Immature natural killer cell (primary cell): ENCODE results near the gene KIRREL3. TPM values are rescaled to one million over a fixed set of nuclear protein-coding genes. Genes with fewer than 3 reads are reported as not detected.

Experiments
- DNase-seq, 3 donors: peaks; one replicate each; pipeline ENCODE4 v3.0.0; 2022; ENCODE audit warnings: mixed read lengths in 1 of 3
- H3K27ac Mint-ChIP-seq, 6 donors: one replicate each; pipeline ENCODE4 v1.8.0; 2020; ENCODE audit warnings: mixed read lengths in 6 of 6, mild to moderate bottlenecking in 5 of 6, inconsistent platforms in 4 of 6, moderate library complexity in 3 of 6
- H3K27me3 Mint-ChIP-seq, 3 donors: one replicate each; pipeline ENCODE4 v1.8.0; 2020 to 2021; ENCODE audit warnings: low read depth in 3 of 3, mild to moderate bottlenecking in 3 of 3, mixed read lengths in 3 of 3, moderate library complexity in 3 of 3, inconsistent platforms in 1 of 3
- H3K36me3 Mint-ChIP-seq, 3 donors: one replicate each; pipeline ENCODE4 v1.8.0; 2020; ENCODE audit warnings: mixed read lengths in 3 of 3, inconsistent platforms in 2 of 3, mild to moderate bottlenecking in 2 of 3
- H3K4me1 Mint-ChIP-seq, 2 donors: one replicate each; pipeline ENCODE4 v1.8.0; 2020; ENCODE audit warnings: inconsistent platforms in 2 of 2, mild to moderate bottlenecking in 2 of 2, mixed read lengths in 2 of 2, moderate library complexity in 1 of 2
- H3K4me3 Mint-ChIP-seq, 5 donors: one replicate each; pipeline ENCODE4 v1.8.0; 2020; ENCODE audit warnings: mild to moderate bottlenecking in 5 of 5, mixed read lengths in 5 of 5, inconsistent platforms in 3 of 5, moderate library complexity in 3 of 5
- H3K9me3 Mint-ChIP-seq, 6 donors: one replicate each; pipeline ENCODE4 v1.8.0; 2020; ENCODE audit warnings: mild to moderate bottlenecking in 6 of 6, mixed read lengths in 6 of 6, inconsistent platforms in 4 of 6, moderate library complexity in 3 of 6
- polyA plus RNA-seq, 3 donors: library from polyadenylated mRNA; unstranded; fragments of 300-500 nt; fragmentation: Illumina TruSeq; gene quantifications; one replicate each; pipeline ENCODE4 v1.2.3, GENCODE V29; 2021

Gene KIRREL3
- polyA plus RNA-seq, 3 donors from 2014 or later = 0.66 TPM; not detected in 2

DNA sequence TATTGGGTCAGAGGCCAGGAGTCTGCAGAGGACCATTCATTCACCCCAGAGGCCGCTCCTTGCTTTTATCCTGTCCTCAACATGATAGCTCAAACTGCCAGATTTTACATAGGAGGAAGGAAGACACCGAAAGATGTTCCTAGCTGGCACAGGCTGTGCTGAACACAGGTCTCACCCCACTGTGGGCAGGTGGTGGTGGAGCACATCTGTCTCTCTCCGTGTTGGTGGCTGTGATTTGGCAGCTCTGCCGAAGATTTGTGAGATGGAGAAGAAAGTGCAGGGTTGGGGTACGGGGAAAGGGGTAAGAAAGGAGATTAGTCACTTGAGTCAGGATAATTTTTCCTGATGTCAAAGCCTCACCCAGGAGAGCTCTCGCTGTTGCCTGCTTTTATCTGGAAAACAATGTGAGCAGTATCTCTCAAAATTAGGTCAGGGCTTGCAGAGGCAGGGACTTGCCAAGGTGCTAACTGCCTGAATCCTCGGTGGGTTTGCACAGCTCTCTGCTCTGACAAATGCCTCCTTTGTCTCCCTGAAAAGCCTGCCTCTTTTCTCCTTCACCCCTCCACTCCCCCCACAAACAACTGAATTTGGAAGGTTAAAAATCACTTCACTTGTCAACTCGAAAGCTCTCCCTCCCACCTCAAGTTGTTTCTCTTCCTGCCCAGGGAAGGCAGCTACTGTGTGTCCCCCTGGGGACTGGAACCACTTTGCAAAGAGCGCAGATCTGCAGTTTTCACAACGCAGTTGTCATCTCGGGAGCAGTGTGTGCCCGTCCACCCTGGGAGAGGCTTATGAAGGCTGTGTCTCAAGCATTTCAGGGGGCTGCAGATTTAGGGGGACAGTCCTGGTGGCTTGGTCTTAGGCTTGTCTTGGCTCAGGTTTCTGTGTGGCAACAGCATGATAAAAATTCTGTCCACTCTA lies 345.4 kb downstream of the KIRREL3 start:
- Mint-ChIP-seq H3K27ac (no peak overlapping the region), H3K4me3 (no peak overlapping the region), H3K27me3 (peaks cover 6 to 17% (median 8%) of the 10 kb centered on the region in 3 donors), H3K36me3 (no peaks in the 10 kb centered on the region), H3K9me3 (no peaks in the 10 kb centered on the region), H3K4me1 (no peaks in the 10 kb centered on the region)
- no peak for DNase-seq

DNA sequence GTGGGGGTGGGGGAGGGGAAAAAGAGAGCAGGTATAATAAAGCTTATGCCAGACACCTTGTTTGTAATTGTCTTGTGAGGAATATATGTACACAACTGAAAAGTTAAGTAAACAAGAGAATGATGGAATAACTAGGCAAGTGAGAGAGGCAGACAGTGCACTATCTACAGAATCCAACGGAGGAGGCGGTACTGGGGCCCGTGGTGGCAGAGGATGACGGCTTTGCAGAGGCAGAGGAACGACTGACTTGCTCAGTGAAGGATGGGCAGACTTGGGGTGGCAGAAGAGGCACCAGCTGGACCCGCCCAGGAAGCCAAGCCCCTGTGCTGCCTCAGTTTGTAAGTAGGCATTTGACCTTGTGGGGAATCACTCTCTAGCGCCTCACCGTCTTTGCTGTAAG lies 347.5 kb downstream of the KIRREL3 start:
- Mint-ChIP-seq H3K27me3 (peaks cover 6 to 18% (median 8%) of the 10 kb centered on the region in 3 donors), H3K4me3 (no peak overlapping the region), H3K4me1 (no peaks in the 10 kb centered on the region), H3K36me3 (no peaks in the 10 kb centered on the region), H3K27ac (no peak overlapping the region), H3K9me3 (no peaks in the 10 kb centered on the region)
- DNase-seq = no peak

- DNase-seq = no peak
- H3K27me3 Mint-ChIP-seq = peaks cover 0 to 9% (median 2%) of the 10 kb centered on the region in 3 donors
- H3K4me3 Mint-ChIP-seq = no peak overlapping the region
- H3K9me3 Mint-ChIP-seq = no peaks in the 10 kb centered on the region
- H3K4me1 Mint-ChIP-seq = no peaks in the 10 kb centered on the region
- no peak overlapping the region for H3K27ac Mint-ChIP-seq
- no peaks in the 10 kb centered on the region for H3K36me3 Mint-ChIP-seq
These were observed 352.8 kb downstream of the KIRREL3 start for GRCh38 chr11:126647735-126648134.

GRCh38 chr11:126646701-126647557 lies 353.6 kb downstream of the KIRREL3 start:
- no peaks in the 10 kb centered on the region for H3K36me3 Mint-ChIP-seq
- no peak overlapping the region for H3K4me3 Mint-ChIP-seq
- H3K9me3 Mint-ChIP-seq = no peaks in the 10 kb centered on the region
- no peaks in the 10 kb centered on the region for H3K4me1 Mint-ChIP-seq
- DNase-seq = no peak
- H3K27me3 Mint-ChIP-seq = peaks cover 0 to 4% (median 2%) of the 10 kb centered on the region in 3 donors
- H3K27ac Mint-ChIP-seq = no peak overlapping the region

- Mint-ChIP-seq H3K27me3 (peaks cover 0 to 3% (median 0%) of the 10 kb centered on the region in 3 donors), H3K27ac (no peak overlapping the region), H3K36me3 (no peaks in the 10 kb centered on the region), H3K9me3 (no peaks in the 10 kb centered on the region), H3K4me3 (no peak overlapping the region), H3K4me1 (no peaks in the 10 kb centered on the region)
- no peak for DNase-seq
These were observed 355.4 kb downstream of the KIRREL3 start for GRCh38 chr11:126645186-126645585.

DNA sequence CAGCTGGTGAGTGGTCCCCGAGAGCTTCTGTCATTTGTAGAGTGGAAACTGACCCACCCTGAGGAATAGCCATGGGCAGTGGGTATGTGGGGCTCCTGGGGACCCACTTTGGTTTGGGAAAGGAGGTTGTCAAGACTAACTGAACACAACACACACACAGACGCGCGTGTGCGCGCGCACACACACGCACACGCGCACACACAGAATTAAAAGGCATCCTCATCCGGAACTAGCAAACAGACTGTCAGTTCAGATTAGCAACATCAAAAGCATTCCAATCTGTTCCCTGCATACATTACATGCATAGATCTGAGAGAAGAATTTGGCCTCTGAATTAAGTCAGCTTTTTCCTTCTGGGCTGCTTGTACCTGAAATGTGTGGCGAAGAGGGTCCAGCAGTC lies 360.4 kb downstream of the KIRREL3 start:
- Mint-ChIP-seq H3K27ac (no peak overlapping the region), H3K4me3 (no peak overlapping the region), H3K36me3 (no peaks in the 10 kb centered on the region), H3K27me3 (peaks cover 2 to 17% (median 7%) of the 10 kb centered on the region in 3 donors), H3K4me1 (no peaks in the 10 kb centered on the region), H3K9me3 (no peaks in the 10 kb centered on the region)
- DNase-seq = no peak

- Mint-ChIP-seq H3K9me3 (no peaks in the 10 kb centered on the region), H3K27me3 (peaks cover 2 to 17% (median 7%) of the 10 kb centered on the region in 3 donors), H3K4me3 (no peak overlapping the region), H3K4me1 (no peaks in the 10 kb centered on the region), H3K36me3 (no peaks in the 10 kb centered on the region), H3K27ac (no peak overlapping the region)
- DNase-seq = no peak
These were observed 360.9 kb downstream of the KIRREL3 start for GRCh38 chr11:126639692-126640091.

DNA sequence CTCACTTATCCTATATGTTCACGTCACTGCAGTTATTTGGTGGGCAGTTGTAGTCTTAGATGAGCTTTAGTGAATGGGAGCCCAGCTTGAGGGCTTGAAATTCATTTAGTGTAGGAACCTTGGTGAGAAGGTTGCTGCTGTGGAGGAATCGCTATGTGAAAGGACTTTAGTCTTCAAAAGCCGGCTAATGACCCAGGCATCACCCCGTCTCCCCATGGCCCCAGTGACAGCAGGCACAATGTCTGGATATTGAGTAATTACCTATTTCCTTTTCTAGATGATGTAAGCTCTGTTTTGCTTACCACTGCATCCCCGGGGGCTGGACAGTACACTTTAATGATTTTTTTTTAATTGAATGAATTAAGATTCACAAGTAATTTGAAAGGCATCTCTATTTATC lies 361.9 kb downstream of the KIRREL3 start:
- no peaks in the 10 kb centered on the region for H3K9me3 Mint-ChIP-seq
- H3K4me1 Mint-ChIP-seq = no peaks in the 10 kb centered on the region
- H3K27ac Mint-ChIP-seq = no peak overlapping the region
- H3K36me3 Mint-ChIP-seq = no peaks in the 10 kb centered on the region
- H3K27me3 Mint-ChIP-seq = peaks cover 2 to 17% (median 7%) of the 10 kb centered on the region in 3 donors
- DNase-seq = no peak
- no peak overlapping the region for H3K4me3 Mint-ChIP-seq

DNA sequence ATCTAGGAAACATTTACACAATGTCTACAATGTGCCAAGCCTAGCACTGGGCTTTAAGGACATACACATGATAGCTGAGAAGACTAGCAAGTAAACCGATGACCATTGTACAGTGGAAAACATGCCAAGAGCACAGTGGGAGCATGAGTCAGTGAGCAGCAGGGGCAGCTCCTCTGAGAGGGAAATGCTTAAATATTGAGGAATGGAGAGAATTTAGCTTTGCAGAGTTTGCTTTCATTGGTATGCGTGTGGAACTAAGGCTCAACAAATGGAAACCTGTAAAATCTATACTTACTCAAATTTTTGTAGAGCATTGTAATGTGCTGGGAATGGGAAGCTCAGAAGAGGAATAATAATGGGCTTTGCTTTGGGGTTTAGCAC lies 362.8 kb downstream of the KIRREL3 start:
- peaks cover 2 to 17% (median 7%) of the 10 kb centered on the region in 3 donors for H3K27me3 Mint-ChIP-seq
- H3K4me3 Mint-ChIP-seq = no peak overlapping the region
- no peak for DNase-seq
- H3K4me1 Mint-ChIP-seq = no peaks in the 10 kb centered on the region
- H3K27ac Mint-ChIP-seq = no peak overlapping the region
- no peaks in the 10 kb centered on the region for H3K9me3 Mint-ChIP-seq
- no peaks in the 10 kb centered on the region for H3K36me3 Mint-ChIP-seq

DNA sequence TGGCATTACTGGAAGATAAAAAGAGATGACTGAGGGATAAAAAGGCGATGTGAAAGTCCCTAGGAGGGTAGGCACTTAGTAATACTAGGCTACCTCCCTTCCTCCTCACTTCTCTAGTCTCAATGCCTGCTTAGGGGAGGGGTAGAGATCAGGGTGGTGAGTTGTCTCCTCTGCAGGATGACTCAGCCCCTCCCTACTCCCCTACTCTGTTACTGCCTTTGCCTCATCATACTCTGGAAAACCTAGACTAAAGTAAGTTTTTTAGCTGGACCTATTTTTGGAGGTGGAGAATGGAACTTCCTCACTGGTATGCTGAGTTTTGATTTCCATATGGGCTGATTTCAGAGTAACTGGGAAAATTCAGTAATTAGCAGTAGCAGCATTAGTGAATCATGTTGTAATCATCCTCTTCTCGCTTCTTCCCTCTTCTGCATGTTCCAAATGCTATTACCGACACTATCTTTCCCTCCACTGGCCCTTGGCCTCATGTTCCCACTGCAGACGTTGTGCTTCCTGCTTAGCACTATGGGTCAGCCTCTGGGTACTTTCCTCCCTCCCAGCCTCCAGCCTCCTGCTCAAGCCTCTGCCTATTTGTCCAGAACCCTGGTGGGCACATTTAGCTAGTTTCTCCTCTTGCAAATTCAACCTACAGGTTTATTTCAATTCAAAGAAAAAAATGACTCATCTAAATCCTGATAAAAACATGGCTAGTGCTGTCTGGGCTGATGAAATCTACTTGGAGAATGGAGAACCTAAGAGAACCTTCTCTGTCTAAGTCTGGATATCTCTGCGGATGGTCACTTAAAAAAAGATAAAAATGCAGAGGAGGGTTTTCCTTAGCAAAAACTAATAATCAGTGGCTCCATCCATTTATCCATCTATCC lies 363.4 kb downstream of the KIRREL3 start:
- H3K9me3 Mint-ChIP-seq = no peaks in the 10 kb centered on the region
- no peak for DNase-seq
- H3K27me3 Mint-ChIP-seq = peaks cover 2 to 17% (median 10%) of the 10 kb centered on the region in 3 donors
- no peaks in the 10 kb centered on the region for H3K36me3 Mint-ChIP-seq
- H3K27ac Mint-ChIP-seq = no peak overlapping the region
- H3K4me1 Mint-ChIP-seq = no peaks in the 10 kb centered on the region
- H3K4me3 Mint-ChIP-seq = no peak overlapping the region

GRCh38 chr11:126635511-126635910 lies 365.1 kb downstream of the KIRREL3 start:
- Mint-ChIP-seq H3K4me3 (no peak overlapping the region), H3K36me3 (no peaks in the 10 kb centered on the region), H3K4me1 (no peaks in the 10 kb centered on the region), H3K27ac (no peak overlapping the region), H3K9me3 (no peaks in the 10 kb centered on the region), H3K27me3 (peaks cover 2 to 17% (median 10%) of the 10 kb centered on the region in 3 donors)
- DNase-seq = no peak

DNA sequence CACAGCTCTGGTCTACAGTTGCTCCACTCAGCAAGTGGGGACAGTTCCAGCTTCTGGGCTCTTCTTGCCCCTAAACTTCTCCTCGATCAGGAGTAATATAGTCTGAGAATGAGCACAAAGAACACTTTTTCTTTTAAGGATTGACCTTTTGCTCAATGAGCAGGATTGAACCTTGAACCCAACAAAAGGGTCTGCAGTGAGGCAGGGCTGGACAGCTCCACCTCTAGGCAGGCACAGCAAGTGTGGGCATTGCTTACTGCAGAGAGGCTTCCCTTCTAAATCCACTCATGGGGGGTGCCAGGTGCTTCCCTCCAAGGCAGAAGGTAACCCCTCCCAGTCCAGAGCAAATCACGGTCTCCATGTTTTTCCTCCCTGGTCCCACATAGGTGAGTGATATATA lies 365.6 kb downstream of the KIRREL3 start:
- no peak overlapping the region for H3K27ac Mint-ChIP-seq

GRCh38 chr11:126633330-126633729 lies 367.2 kb downstream of the KIRREL3 start:
- no peak overlapping the region for H3K27ac Mint-ChIP-seq
- H3K27me3 Mint-ChIP-seq = peaks cover 2 to 12% (median 10%) of the 10 kb centered on the region in 3 donors
- DNase-seq = no peak

More for the DNA sequence above, 365.6 kb downstream of the KIRREL3 start:
- no peaks in the 10 kb centered on the region for H3K9me3 Mint-ChIP-seq
- H3K4me1 Mint-ChIP-seq = no peaks in the 10 kb centered on the region
- peaks cover 2 to 17% (median 10%) of the 10 kb centered on the region in 3 donors for H3K27me3 Mint-ChIP-seq
- no peak for DNase-seq
- no peaks in the 10 kb centered on the region for H3K36me3 Mint-ChIP-seq
- no peak overlapping the region for H3K4me3 Mint-ChIP-seq

More at GRCh38 chr11:126633330-126633729, 367.2 kb downstream of the KIRREL3 start:
- Mint-ChIP-seq H3K4me3 (no peak overlapping the region), H3K4me1 (no peaks in the 10 kb centered on the region), H3K36me3 (no peaks in the 10 kb centered on the region), H3K9me3 (no peaks in the 10 kb centered on the region)
